Stimulated activated CD4-positive, alpha-beta T cell treated with anti-CD3 and anti-CD28 coated beads, Interleukin-1b, Interleukin-23, amount 100 ng/mL, for 1 hour (primary cell): ENCODE measurements around the gene FAIM2.

Experiments used
- DNase-seq, 2 donors: peaks; one replicate each; pipeline ENCODE4 v3.0.0-alpha.2; 2020; ENCODE audit warnings: low read depth in 2 of 2

Gene FAIM2

DNA sequence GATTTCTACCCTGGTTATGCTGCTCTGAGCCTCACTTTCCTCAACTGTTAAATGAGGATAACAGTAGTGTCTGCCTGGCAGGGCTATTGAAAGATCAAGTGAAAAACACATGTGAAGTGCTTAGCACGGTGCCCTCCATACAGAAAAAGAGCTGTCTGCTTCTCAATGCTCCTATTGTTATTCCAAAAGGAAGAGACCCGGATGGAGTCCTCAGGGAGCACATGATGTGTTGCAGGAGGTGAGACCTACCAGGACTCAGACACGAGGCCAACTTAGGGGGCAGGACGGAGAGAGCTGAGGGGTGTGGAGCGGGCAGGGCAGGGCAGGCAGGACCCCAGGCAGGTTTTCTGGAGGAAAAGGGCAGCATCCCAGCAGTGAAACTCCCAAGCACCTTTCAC lies 8.9 kb downstream of the FAIM2 start:
- no peak for DNase-seq

DNA sequence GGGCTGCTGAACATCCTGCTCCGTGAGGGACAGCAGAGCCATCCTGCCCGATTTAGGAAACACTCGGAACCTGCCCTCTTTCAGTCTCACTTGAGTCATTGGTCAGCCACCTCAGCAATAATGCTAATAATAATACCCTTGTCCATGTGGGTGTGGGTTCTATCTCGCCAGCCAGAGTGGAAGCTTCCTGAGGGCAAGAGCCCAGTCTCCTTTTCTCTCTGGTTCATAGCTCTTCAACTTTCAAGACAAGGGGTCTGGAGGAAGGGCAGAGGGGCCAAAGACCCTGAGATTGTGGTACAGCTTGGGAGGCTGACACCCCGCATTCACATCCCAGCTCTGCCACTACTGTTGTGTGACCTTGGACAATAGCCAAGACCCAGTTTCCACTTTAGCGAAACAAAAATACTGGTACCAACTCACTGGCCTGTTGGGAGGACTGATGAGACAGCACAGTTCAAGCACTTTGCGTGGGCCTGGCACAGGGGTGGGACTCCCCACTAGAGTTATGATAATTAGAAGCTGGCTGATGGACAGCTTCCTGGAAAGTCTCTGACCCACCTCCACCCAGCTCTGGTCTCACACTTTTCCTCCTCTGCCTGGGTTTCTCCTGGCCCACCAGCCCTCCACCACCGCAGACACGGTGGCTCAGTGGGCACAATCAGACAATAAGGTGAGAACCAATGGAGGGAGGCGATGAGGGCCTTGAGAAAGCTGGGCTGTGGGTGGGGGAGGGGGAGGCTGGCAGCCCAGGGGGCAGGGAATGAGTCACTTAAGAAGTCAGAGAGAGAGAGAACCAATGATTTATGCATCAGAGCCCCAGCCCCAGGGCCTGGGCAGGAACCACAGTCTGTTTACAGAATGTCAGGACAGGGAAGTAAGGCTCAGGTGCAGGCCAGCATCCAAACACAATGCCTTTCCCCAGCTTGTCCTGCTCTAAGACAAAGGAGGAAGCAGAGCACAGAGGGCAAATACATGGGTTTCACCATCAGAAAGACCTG lies 9.6 kb downstream of the FAIM2 start:
- DNase-seq = no peak

DNA sequence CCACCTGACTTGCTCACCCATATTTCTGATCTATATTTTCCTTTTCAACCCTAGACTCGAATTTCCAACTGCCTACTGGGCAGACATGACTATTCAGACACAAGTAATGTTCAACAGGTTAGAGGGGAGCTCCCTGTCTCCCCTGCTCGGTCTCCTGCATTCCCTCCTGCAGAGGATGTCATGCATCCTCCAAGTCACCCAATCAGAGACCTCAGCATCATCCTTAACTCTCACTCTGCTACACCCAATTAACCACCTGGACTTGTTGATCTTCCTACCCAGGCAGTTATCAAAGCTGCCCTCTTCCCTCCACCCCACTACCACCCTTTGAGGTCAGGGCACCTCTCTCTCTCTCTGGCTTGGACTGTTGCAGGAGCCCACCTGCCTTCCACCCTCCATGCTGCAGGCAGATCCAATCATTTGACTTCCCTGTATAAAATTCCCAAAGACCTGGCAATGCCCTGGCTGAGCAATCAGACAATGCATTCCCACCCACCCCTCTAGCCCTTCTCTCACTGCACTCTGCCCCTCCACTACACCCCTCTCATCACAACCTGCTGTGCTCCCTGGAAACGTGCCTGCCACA lies 10.9 kb downstream of the FAIM2 start:
- DNase-seq = no peak

DNA sequence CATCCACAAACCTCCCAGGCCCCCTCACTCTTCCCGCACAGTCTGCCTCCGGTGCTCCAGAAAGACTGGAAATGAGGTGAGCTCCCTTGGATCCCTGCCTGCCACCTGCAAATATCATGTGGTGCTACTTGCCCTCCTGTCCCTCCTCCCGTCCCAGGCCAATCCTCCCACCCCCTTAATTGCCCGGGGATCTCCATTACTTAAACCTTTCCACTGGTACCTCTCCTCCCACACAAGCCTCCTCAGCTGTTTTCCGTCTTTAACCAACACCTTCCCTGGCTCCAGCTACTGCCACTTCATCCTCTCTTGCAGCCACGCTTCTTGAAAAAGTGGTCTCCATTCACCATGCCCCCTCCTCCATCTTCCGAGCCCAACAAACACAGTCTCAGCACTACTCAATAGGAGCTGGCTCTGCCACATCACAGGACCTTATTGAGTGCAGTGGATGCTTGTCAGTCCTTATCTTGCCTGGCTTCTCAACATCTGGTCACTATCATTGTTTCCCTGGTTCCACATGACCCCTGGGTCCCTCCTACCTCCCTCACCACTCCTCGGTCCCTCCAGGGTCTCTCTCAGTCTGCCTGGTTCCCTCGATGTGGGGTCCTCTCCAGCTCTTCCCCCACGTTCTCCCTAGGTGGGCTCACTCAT lies 11.5 kb downstream of the FAIM2 start:
- no peak for DNase-seq

- DNase-seq = no peak
These were observed 12.2 kb downstream of the FAIM2 start for GRCh38 chr12:49891476-49891875.

GRCh38 chr12:49891012-49891411 lies 12.7 kb downstream of the FAIM2 start:
- no peak for DNase-seq

- no peak for DNase-seq
These were observed 13.6 kb downstream of the FAIM2 start for GRCh38 chr12:49890096-49890461.

DNA sequence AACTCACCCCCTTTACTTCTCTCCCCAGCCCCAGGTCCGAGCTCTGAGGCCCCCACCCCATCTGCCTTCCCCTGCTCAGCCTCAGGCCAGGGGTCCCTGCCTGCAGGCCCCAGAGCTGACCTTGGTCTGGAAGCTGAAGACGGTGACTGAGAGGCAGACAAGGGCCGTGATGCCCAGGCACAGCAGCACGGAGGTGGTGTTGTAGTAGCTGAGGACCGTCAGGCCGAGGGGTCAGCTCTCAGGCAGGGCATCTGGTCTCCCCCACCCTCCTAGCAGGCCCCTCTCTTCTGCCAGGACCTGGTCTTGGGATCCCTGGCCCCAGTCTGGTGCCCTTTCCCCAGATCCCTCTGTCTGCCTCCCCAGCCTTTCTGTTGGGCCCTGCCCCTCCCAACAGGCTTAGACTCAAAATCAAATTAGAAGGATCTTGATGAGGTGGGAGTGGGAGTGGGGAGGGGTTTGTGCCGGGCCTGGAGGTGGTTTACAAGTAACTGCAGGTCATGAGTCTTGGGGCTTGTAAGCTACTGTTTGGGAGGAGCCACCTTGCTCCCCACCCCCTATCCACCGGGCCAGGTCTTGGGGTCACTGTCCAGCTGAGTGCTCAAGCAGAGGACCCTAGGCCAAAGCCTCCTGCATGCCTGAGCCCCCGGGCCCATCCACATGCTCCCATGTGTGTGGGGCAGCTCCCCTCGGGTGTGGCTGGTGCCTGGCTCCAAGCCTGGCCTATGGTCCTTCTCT lies 14.2 kb downstream of the FAIM2 start:
- DNase-seq = no peak

- no peak for DNase-seq
These were observed 15.1 kb downstream of the FAIM2 start for GRCh38 chr12:49888461-49889151.

DNA sequence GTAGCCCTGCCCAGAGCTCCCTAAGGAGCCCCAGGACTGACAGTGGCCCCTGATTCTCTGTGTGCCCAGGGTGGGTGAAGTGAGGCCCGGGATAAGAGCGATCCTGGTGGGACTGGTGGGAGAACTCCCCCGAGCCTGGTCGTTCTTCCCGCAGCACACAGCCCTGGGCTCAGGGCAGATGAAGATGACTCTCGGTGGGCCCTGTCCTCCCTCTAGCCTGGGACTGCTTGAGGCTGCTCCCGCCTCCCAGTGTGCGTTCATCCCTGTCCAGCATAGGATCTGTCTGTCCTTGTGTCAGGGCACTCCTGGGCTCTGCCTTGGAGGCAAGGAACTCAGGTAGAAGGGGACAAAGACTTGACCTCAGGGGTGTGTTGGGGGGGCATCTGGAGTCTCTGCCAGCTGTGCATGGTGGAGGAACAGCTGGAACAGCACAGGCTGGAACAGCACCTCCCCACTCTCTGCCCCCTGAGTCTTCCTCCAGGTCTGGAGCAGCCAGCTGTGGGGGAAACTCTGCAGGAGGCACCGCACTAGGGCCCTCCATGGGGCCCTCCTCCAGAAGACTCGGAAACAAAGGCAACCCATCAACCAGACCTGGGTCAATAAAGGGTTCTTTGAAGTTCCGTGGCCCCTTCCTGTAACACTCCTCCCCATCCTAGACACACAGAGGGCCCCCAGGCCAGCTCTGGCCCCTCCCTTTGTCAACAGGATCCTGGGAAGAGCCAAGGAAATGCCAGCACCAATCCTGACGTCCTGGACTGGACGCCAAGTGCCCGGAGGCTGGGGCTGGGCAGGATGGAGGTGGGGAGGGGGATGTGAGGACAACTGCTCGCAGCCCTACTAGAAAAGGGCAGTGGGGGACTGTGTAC lies 15.9 kb downstream of the FAIM2 start:
- no peak for DNase-seq

- no peak for DNase-seq
These were observed 16.6 kb downstream of the FAIM2 start for GRCh38 chr12:49887091-49887490.

DNA sequence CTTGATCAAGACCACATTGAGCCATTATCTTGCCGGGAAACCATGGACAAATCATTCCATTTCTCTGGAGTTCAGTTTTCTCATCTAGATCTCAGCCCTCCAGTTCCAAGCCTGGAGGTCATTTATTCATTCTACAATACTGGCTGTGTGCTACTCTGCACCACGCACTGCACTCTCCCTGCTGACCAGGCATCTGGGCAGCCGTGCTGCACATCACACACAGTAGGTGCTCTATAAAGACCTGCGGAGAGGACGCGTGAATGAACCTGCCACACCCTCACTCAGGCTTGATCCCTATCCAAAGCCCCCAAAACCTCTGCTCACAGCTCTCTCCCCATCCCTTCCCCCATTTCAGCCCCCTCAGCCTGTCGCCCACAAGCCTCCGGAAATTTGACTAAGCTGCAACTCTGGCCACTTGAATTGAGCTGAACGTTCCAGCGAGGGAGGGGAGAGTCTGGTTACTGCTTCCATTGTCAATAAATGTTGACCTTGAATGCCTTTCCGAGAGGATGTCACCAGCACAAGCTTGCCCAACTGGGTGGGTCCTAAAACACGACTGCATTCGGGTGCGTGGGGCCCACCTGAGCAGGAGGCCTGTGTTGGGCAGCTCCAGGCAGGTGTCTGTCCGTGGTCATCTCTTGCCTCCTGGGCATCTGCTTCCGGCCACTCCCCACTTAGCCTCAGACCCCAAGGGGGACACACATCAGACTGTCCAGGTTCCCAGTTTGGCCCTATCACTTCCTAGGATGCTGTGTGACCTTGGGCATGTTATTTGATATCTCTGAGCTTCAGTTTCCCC lies 17.8 kb downstream of the FAIM2 start:
- DNase-seq = no peak

GRCh38 chr12:49885118-49885517 lies 18.6 kb downstream of the FAIM2 start:
- no peak for DNase-seq

DNA sequence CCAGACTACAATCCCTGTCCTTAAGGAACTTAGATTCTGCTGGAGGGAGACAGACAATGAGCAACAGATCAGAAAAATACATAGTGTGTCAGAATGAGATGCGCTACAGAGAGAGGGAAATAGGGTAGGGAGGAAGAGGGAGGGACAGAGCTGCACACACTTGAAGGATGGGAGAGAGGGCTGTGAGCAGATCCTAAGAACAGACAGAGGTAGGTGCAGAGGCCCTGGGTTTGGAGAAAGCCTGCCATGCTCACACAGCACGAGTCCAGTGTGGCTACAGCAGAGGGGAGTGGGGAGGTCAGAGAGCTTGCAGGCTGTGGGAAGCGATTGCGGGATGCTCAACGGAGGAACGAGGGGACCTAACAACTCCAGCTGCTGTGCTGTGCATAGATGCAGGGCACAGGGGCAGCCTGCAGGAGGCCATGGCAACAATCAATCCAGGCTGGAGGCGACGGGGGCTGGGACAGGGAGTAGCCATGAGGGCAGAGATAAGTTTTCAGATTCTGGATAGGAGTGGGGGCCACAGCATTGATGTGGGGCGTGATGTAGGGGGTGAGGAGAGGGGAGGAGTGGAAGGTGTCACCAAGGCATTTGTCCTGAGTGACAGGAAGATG lies 20.7 kb downstream of the FAIM2 start:
- DNase-seq = no peak

DNA sequence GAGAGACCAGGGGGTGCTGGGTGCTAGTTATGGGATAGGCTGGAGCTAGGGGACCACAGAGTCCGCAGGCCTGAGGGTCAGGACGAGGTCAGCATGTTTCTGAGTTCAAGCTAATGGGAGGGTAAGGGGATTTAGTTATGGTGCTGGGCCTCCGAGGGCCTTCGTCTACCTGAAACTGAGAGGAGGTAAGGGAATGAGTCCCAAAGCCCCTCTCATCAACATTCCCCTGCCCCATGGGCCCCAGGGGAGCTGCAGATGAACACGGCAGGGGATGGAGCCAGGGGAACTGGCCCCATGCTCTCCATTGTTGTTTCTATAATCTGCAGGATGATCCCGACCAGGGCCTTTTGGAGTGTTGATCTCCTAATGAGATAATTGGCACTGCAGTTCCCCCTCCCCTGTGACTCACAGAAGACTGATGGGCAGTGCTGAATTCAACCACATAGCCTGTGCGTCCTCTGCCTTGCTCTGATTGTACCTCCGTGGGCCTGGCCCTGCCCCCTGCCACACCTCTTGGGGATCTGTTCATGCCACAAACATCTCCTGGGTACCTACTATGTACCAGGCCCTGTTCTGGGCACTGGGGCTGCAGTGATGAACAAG lies 21.4 kb downstream of the FAIM2 start:
- no peak for DNase-seq

GRCh38 chr12:49881415-49882247 lies 22.1 kb downstream of the FAIM2 start:
- DNase-seq = no peak

GRCh38 chr12:49880756-49881414 lies 22.8 kb downstream of the FAIM2 start:
- no peak for DNase-seq
